BLaER1 (cell line): ENCODE measurements around the gene RTN4R.

Experiments used
- H3K27ac ChIP-seq: shearing (Covaris generic); formaldehyde crosslinking; 2 replicates; pipeline ENCODE4 v1.8.1; 2022
- H3K27me3 ChIP-seq: shearing (Covaris generic); formaldehyde crosslinking; 2 replicates; pipeline ENCODE4 v1.8.1; 2022
- H3K36me3 ChIP-seq: shearing (Covaris generic); formaldehyde crosslinking; 2 replicates; pipeline ENCODE4 v1.8.1; 2022
- H3K4me1 ChIP-seq: shearing (Covaris generic); formaldehyde crosslinking; 2 replicates; pipeline ENCODE4 v1.8.1; 2022
- H3K4me2 ChIP-seq: shearing (Covaris generic); formaldehyde crosslinking; 2 replicates; pipeline ENCODE4 v1.8.1; 2022
- H3K4me3 ChIP-seq: shearing (Covaris generic); formaldehyde crosslinking; 2 replicates; pipeline ENCODE4 v1.8.1; 2022
- H3K9ac ChIP-seq: shearing (Covaris generic); formaldehyde crosslinking; 2 replicates; pipeline ENCODE4 v1.8.1; 2022
- H3K9me3 ChIP-seq: shearing (Covaris generic); formaldehyde crosslinking; 2 replicates; pipeline ENCODE4 v1.8.1; 2022
- H4K20me1 ChIP-seq: shearing (Covaris generic); formaldehyde crosslinking; 2 replicates; pipeline ENCODE4 v1.8.1; 2022
- Cebpa-rat ChIP-seq: shearing (Covaris generic); IDR thresholded peaks from 2 replicates; pipeline ENCODE4 v1.8.1; 2022

The RTN4R gene

GRCh38 chr22:20253161-20253560, 15.0 kb downstream of the RTN4R start:
- H3K27ac ChIP-seq: no peak overlapping the region
- no peak overlapping the region for H3K4me2 ChIP-seq
- no peak overlapping the region for H3K4me3 ChIP-seq
- peaks cover 54% of the 10 kb centered on the region for H3K36me3 ChIP-seq
- no peaks in the 10 kb centered on the region for H3K27me3 ChIP-seq
- H3K9me3 ChIP-seq: 0 out of 2 replicates have a peak, but pooled peaks cover 6% of the 10 kb centered on the region
- no peak for TF ChIP-seq Cebpa-rat
- no peak overlapping the region for H3K9ac ChIP-seq
- peaks cover 87% of the 10 kb centered on the region for H3K4me1 ChIP-seq
- peaks cover 100% of the 10 kb centered on the region for H4K20me1 ChIP-seq

DNA sequence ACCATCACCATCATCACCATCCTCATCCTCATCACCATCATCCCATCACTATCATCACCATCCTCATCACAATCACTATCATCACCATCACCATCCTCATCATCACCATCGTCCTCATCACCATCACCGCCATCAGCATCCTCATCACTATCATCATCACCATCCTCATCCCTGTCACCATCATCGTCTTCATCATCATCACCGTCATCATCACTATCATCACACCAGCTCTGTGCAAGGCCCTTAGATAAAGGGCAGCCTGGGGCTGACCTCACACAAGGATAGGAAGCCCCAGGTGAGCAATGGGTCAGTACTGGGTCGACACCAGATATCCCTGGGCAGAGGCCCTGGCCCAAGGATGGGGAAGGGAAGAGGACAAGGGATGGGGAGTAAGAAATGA, 16.1 kb downstream of the RTN4R start:
- no peak overlapping the region for H3K9ac ChIP-seq
- H3K9me3 ChIP-seq: 0 out of 2 replicates have a peak, but pooled peaks cover 6% of the 10 kb centered on the region
- no peak overlapping the region for H3K4me3 ChIP-seq
- no peak overlapping the region for H3K4me2 ChIP-seq
- H3K36me3 ChIP-seq: peaks cover 45% of the 10 kb centered on the region
- peaks cover 99% of the 10 kb centered on the region for H4K20me1 ChIP-seq
- no peak for TF ChIP-seq Cebpa-rat
- no peak overlapping the region for H3K27ac ChIP-seq
- H3K27me3 ChIP-seq: no peaks in the 10 kb centered on the region
- peaks cover 87% of the 10 kb centered on the region for H3K4me1 ChIP-seq

- H3K4me3 ChIP-seq: no peak overlapping the region
- no peak overlapping the region for H3K9ac ChIP-seq
- H3K27ac ChIP-seq: no peak overlapping the region
- no peaks in the 10 kb centered on the region for H3K27me3 ChIP-seq
- no peak for TF ChIP-seq Cebpa-rat
- H3K4me2 ChIP-seq: no peak overlapping the region
- H3K9me3 ChIP-seq: 0 out of 2 replicates have a peak, but pooled peaks cover 6% of the 10 kb centered on the region
- peaks cover 40% of the 10 kb centered on the region for H3K36me3 ChIP-seq
- peaks cover 99% of the 10 kb centered on the region for H4K20me1 ChIP-seq
- peaks cover 87% of the 10 kb centered on the region for H3K4me1 ChIP-seq
Measured at GRCh38 chr22:20251491-20251890, 16.6 kb downstream of the RTN4R start.

- Histone ChIP-seq H3K9ac (0 out of 2 replicates have a peak overlapping the region, but pooled peaks have one; percentile 40), H3K4me2 (peak overlapping the region; percentile 30), H3K4me3 (no peak overlapping the region), H3K4me1 (peaks cover 87% of the 10 kb centered on the region), H4K20me1 (peaks cover 93% of the 10 kb centered on the region), H3K27ac (peak overlapping the region; percentile 89), H3K9me3 (0 out of 2 replicates have a peak, but pooled peaks cover 6% of the 10 kb centered on the region), H3K27me3 (no peaks in the 10 kb centered on the region), H3K36me3 (peaks cover 30% of the 10 kb centered on the region)
- no peak for TF ChIP-seq Cebpa-rat
Measured at GRCh38 chr22:20249797-20250354, 18.2 kb downstream of the RTN4R start.

DNA sequence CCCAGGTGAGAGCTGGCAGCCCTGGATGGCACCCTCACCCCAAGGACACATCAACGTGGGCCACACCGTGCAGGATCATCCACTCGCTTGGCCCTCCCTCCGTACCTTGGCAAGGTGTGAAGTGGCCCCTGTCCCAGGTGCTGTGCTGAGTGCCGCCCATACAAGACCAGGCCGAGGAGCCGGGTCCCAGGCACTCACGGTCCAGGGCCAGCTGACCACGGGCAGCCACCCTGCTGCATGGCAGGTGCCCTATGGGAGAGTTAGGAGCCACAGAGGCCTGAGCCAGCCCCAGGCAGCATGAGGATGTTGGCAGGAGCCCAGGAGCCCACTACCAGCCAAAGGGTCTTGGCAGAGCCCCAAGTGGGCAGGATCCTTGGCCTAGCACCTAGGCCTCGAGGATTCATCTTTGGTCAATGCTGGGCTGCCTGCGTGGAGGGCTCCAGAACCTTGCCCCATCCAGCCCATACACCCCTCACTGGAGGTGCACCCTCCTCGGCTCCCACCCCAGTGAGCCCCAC, 19.6 kb downstream of the RTN4R start:
- peaks cover 25% of the 10 kb centered on the region for H3K36me3 ChIP-seq
- H3K27me3 ChIP-seq: no peaks in the 10 kb centered on the region
- H4K20me1 ChIP-seq: peaks cover 79% of the 10 kb centered on the region
- H3K9me3 ChIP-seq: 0 out of 2 replicates have a peak, but pooled peaks cover 6% of the 10 kb centered on the region
- peak overlapping the region; percentile 89 for H3K27ac ChIP-seq
- no peak for TF ChIP-seq Cebpa-rat
- peak overlapping the region; percentile 30 for H3K4me2 ChIP-seq
- H3K4me3 ChIP-seq: no peak overlapping the region
- peaks cover 87% of the 10 kb centered on the region for H3K4me1 ChIP-seq
- H3K9ac ChIP-seq: 0 out of 2 replicates have a peak overlapping the region, but pooled peaks have one; percentile 10

DNA sequence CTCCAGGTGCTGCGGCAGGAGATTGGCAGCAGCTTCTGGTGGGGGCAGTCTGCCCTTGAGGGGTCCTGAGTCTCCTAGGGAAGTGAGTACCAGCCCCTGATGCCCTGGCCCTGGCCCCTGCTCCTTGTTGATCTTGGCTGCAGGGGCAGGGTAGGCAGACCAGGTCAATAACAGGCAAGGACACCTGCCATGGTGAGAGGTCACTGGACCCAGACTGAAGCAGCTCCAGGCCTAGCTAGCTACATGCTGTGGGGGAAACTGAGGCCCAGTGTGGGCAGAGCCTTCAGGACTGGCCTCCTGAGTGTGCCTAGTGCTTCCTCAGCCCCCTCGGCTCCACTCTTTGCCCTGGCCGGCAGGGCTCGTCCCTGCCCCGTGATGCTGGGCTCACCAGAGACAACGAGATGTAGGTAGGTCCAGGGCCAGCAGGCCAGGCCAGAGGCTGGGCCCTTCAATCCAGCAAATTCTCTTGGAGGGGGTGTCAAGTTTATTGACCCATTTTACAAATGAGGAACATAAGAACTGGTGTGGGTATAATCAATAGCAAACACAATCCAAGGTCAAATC, 20.4 kb downstream of the RTN4R start:
- Histone ChIP-seq H3K4me3 (no peak overlapping the region), H3K27me3 (no peaks in the 10 kb centered on the region), H3K4me1 (peaks cover 88% of the 10 kb centered on the region), H4K20me1 (peaks cover 77% of the 10 kb centered on the region), H3K4me2 (peak overlapping the region; percentile 94), H3K9ac (peak overlapping the region; percentile 58; the same call in 1 of the 2 replicates), H3K36me3 (peaks cover 20% of the 10 kb centered on the region), H3K27ac (peak overlapping the region; percentile 89), H3K9me3 (0 out of 2 replicates have a peak, but pooled peaks cover 6% of the 10 kb centered on the region)
- TF ChIP-seq Cebpa-rat: no peak

- Histone ChIP-seq H4K20me1 (peaks cover 72% of the 10 kb centered on the region), H3K27me3 (no peaks in the 10 kb centered on the region), H3K4me3 (peak overlapping the region; percentile 57), H3K4me2 (peak overlapping the region; percentile 94), H3K9me3 (0 out of 2 replicates have a peak, but pooled peaks cover 2% of the 10 kb centered on the region), H3K4me1 (peaks cover 95% of the 10 kb centered on the region), H3K36me3 (peaks cover 20% of the 10 kb centered on the region), H3K9ac (peak overlapping the region; percentile 68), H3K27ac (peak overlapping the region; percentile 89)
- no peak for TF ChIP-seq Cebpa-rat
Measured at GRCh38 chr22:20247010-20247505, 21.1 kb downstream of the RTN4R start.

GRCh38 chr22:20246368-20247009, 21.6 kb downstream of the RTN4R start:
- H3K27me3 ChIP-seq: no peaks in the 10 kb centered on the region
- peak overlapping the region; percentile 57 for H3K4me3 ChIP-seq
- peaks cover 100% of the 10 kb centered on the region for H3K4me1 ChIP-seq
- no peaks in the 10 kb centered on the region for H3K9me3 ChIP-seq
- TF ChIP-seq Cebpa-rat: no peak
- peak overlapping the region; percentile 68 for H3K9ac ChIP-seq
- peaks cover 66% of the 10 kb centered on the region for H4K20me1 ChIP-seq
- peak overlapping the region; percentile 89 for H3K27ac ChIP-seq
- peak overlapping the region; percentile 94 for H3K4me2 ChIP-seq
- H3K36me3 ChIP-seq: peaks cover 24% of the 10 kb centered on the region

GRCh38 chr22:20245577-20246367, 22.3 kb downstream of the RTN4R start:
- no peak for TF ChIP-seq Cebpa-rat
- H4K20me1 ChIP-seq: peaks cover 59% of the 10 kb centered on the region
- peak overlapping the region; percentile 94 for H3K4me2 ChIP-seq
- H3K4me3 ChIP-seq: peak overlapping the region; percentile 57
- H3K9ac ChIP-seq: peak overlapping the region; percentile 68
- no peaks in the 10 kb centered on the region for H3K9me3 ChIP-seq
- peak overlapping the region; percentile 89 for H3K27ac ChIP-seq
- peaks cover 100% of the 10 kb centered on the region for H3K4me1 ChIP-seq
- no peaks in the 10 kb centered on the region for H3K27me3 ChIP-seq
- peaks cover 25% of the 10 kb centered on the region for H3K36me3 ChIP-seq
